ENCODE results near the gene EXT2.

The EXT2 gene

GRCh38 chr11:44255406-44256071 is 160.1 kb downstream of the EXT2 start:
- no peak for DNase-seq (ENCODE audit: low read depth)
- TF ChIP-seq, protein P1, sequence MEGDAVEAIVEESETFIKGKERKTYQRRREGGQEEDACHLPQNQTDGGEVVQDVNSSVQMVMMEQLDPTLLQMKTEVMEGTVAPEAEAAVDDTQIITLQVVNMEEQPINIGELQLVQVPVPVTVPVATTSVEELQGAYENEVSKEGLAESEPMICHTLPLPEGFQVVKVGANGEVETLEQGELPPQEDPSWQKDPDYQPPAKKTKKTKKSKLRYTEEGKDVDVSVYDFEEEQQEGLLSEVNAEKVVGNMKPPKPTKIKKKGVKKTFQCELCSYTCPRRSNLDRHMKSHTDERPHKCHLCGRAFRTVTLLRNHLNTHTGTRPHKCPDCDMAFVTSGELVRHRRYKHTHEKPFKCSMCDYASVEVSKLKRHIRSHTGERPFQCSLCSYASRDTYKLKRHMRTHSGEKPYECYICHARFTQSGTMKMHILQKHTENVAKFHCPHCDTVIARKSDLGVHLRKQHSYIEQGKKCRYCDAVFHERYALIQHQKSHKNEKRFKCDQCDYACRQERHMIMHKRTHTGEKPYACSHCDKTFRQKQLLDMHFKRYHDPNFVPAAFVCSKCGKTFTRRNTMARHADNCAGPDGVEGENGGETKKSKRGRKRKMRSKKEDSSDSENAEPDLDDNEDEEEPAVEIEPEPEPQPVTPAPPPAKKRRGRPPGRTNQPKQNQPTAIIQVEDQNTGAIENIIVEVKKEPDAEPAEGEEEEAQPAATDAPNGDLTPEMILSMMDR (IDR thresholded peaks at IDR 0.05; ENCODE audit: low read depth, low read length, missing control alignments): no peak

GRCh38 chr11:44256673-44257291 is 161.3 kb downstream of the EXT2 start:
- no peak overlapping the region for H3K4me3 ChIP-seq (ENCODE audit: low read depth, low read length)
- no peak for DNase-seq (ENCODE audit: low read depth)
- TF ChIP-seq, protein P1 (IDR thresholded peaks at IDR 0.05; ENCODE audit: low read depth, low read length, missing control alignments): no peak

More at GRCh38 chr11:44255406-44256071, 160.1 kb downstream of the EXT2 start:
- no peak overlapping the region for H3K4me3 ChIP-seq (ENCODE audit: low read depth, low read length)

DNA sequence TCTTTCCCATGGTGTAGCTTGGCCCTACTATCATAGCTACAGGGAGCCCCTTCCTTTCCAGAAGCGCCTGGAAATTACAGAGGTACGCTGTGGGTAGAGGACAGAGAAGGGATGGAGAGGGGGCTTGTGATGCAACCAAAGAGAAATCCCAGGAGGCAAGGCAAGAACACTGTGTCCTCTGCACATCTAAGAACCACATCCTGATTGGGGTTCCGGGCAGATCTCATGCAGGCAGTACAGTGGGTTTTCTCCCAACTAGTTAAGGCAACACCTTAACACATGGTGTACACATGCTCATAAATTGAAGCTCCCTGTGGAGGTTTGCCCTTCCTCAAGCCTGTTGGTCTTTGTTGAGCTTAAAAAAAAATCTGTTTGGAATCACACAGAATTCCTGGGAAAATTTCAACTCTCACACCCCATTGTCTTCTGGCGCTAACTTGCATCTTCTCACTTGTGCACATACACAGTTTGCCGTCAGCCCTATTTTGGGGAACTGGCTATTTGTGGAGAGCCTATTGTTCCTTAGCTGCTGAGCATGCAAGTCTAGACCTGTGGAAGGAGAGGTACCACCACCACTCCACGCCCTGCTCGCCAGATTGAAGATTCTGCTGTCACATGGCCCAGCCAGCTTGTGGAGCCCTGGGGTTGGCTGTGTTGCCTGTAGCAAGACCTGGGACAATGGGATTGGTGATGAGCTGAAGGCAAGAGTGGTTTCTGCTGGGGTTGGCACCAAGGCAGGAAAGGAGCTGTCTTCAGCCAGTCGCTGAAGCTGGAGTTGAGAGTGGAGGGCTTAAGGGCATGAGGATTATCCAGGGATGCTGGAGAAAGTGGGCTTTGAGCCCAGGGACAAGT is 162.1 kb downstream of the EXT2 start:
- no peak for DNase-seq (ENCODE audit: low read depth)
- H3K4me3 ChIP-seq (ENCODE audit: low read depth, low read length): no peak overlapping the region
- TF ChIP-seq, protein P1 (IDR thresholded peaks at IDR 0.05; ENCODE audit: low read depth, low read length, missing control alignments): no peak

DNA sequence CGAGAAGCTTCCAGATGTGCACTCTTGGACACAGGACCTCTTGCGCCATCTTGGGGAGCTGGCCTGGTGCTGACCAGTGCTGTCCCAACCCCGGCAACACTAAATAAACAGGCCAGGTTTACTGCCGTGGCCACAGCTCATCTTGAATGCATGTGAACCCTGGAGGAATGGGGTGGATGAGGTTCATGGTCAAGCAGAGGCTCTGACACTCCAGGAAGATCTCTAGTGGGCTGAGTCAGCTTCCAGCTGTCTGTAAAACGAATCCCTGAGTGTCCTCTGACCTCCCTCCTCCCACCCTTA is 162.7 kb downstream of the EXT2 start:
- DNase-seq (ENCODE audit: low read depth): no peak
- TF ChIP-seq, protein P1 (IDR thresholded peaks at IDR 0.05; ENCODE audit: low read depth, low read length, missing control alignments): no peak
- H3K4me3 ChIP-seq (ENCODE audit: low read depth, low read length): no peak overlapping the region

GRCh38 chr11:44258839-44259420 is 163.5 kb downstream of the EXT2 start:
- H3K4me3 ChIP-seq (ENCODE audit: low read depth, low read length): no peak overlapping the region
- TF ChIP-seq, protein P1 (IDR thresholded peaks at IDR 0.05; ENCODE audit: low read depth, low read length, missing control alignments): no peak
- no peak for DNase-seq (ENCODE audit: low read depth)

- TF ChIP-seq, protein P1 (IDR thresholded peaks at IDR 0.05; ENCODE audit: low read depth, low read length, missing control alignments): no peak
- no peak for DNase-seq (ENCODE audit: low read depth)
- no peak overlapping the region for H3K4me3 ChIP-seq (ENCODE audit: low read depth, low read length)
Observed at GRCh38 chr11:44260081-44260480, 164.6 kb downstream of the EXT2 start.

Measured in GM12864 (cell line).